UCSD-AML1 (cell line): ENCODE results near the gene SEPTIN1.

ENCODE experiments used
- DNase-seq: peaks from one replicate; lab custom pipeline; 2025; ENCODE audit not compliant: unreplicated experiment; lab: John Stamatoyannopoulos, UW

Gene SEPTIN1

GRCh38 chr16:30377050-30377811 lies 5.1 kb downstream of the SEPTIN1 start:
- no peak for DNase-seq

GRCh38 chr16:30376461-30376902 lies 5.9 kb downstream of the SEPTIN1 start:
- DNase-seq: no peak

- DNase-seq: no peak
Measured at GRCh38 chr16:30375864-30376263, 6.5 kb downstream of the SEPTIN1 start.

- DNase-seq: no peak
Measured at GRCh38 chr16:30374538-30374937, 7.8 kb downstream of the SEPTIN1 start, which contains the start of gene MYL11. TSS of gene MYL11 (plus strand) at chr16:30374802. CDS start at chr16:30374858, 56 bp downstream.

- no peak for DNase-seq
Measured at GRCh38 chr16:30372725-30373124, 9.6 kb downstream of the SEPTIN1 start.

GRCh38 chr16:30372038-30372712 lies 10.2 kb downstream of the SEPTIN1 start:
- DNase-seq: no peak

GRCh38 chr16:30371248-30371816 lies 11.0 kb downstream of the SEPTIN1 start:
- DNase-seq: no peak

GRCh38 chr16:30370456-30371247 lies 11.7 kb downstream of the SEPTIN1 start, which contains the start of gene TBC1D10B:
TSS of gene TBC1D10B (minus strand) at chr16:30370494. CDS start at chr16:30370183, 311 bp downstream.
- DNase-seq: peak; percentile 99

GRCh38 chr16:30369938-30370455 lies 12.4 kb downstream of the SEPTIN1 start:
- DNase-seq: no peak

- no peak for DNase-seq
Measured at GRCh38 chr16:30369091-30369937, 13.0 kb downstream of the SEPTIN1 start.

GRCh38 chr16:30368792-30369090 lies 13.6 kb downstream of the SEPTIN1 start:
- DNase-seq: no peak

GRCh38 chr16:30368122-30368791 lies 14.1 kb downstream of the SEPTIN1 start:
- DNase-seq: peak; percentile 51

GRCh38 chr16:30367349-30368009 lies 14.9 kb downstream of the SEPTIN1 start:
- no peak for DNase-seq

GRCh38 chr16:30366511-30366910 lies 15.8 kb downstream of the SEPTIN1 start:
- no peak for DNase-seq

GRCh38 chr16:30365200-30365599 lies 17.2 kb downstream of the SEPTIN1 start:
- DNase-seq: no peak

- no peak for DNase-seq
Measured at GRCh38 chr16:30361180-30361579, 21.2 kb downstream of the SEPTIN1 start.

GRCh38 chr16:30359871-30360170 lies 22.5 kb downstream of the SEPTIN1 start:
- no peak for DNase-seq

GRCh38 chr16:30358990-30359870 lies 23.1 kb downstream of the SEPTIN1 start:
- no peak for DNase-seq
